ENCODE measurements around the gene SGO2.

GRCh38 chr2:200506679-200507078 lies 19.3 kb upstream of the SGO2 start:
- TF ChIP-seq NFATC3 (IDR thresholded peaks at IDR 0.05) (no peak), ZNF253 (CRISPR knock-in tag; conservative IDR thresholded peaks at IDR 0.05) (no peak), DMBX1 (CRISPR knock-in tag; IDR thresholded peaks at IDR 0.05; ENCODE audit: borderline replicate concordance) (no peak), RCOR1 (IDR thresholded peaks at IDR 0.05; ENCODE audit: borderline replicate concordance in 1 of 2, low read depth in 2 of 2, low read length in 2 of 2) (no peak), PML (IDR thresholded peaks at IDR 0.05; ENCODE audit: low read length) (no peak), CTCF (IDR thresholded peaks at IDR 0.05 in 2 of 3, conservative IDR thresholded peaks at IDR 0.05 in 1 of 3; ENCODE audit: insufficient read depth in 2 of 3, low read depth in 1 of 3, low read length in 3 of 3) (no peak), ZNF583 (CRISPR knock-in tag; IDR thresholded peaks at IDR 0.05) (no peak), SFPQ (IDR thresholded peaks at IDR 0.05; ENCODE audit: low read depth, low read length) (no peak), GTF2E2 (tag; IDR thresholded peaks at IDR 0.05) (no peak), PHF21A (IDR thresholded peaks at IDR 0.05; ENCODE audit: borderline replicate concordance, low read depth) (no peak), SRF (CRISPR knock-in tag; IDR thresholded peaks at IDR 0.05) (no peak)

All from K562 (cell line).